ENCODE results near the gene NME7.

DNA sequence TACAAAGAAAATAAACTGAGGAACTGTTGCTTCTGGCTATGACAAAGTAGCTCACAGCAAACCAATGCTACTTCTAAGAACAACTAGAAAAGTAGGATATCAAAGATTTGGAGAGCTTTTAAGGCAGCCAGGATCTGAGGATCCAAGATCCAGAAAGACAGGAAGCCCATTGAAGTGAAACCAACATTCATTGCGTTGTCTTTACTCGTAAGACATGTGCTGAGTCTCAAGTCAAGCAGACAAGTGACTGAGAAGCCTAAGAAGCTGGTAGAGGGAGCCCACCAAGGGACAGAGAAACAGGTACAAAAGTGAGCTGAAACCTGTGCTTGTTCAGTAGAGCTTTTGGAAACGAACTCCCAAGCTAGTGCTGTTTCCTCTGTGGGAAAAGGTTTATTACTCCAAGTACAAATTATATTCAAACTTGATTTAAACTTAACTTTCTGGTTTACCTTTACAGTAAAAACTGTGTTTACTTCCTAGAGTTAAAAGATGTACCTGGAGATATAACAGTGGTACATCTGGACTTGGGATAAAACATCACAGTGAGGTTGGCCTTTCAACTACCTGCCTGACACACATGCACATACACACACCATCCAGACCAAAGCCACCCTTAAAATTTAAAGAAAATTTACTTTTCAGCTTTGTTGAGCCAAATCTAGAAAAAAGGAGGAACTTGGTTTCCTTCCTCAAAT is 41.2 kb downstream of the NME7 start:
- TF ChIP-seq, protein P1, sequence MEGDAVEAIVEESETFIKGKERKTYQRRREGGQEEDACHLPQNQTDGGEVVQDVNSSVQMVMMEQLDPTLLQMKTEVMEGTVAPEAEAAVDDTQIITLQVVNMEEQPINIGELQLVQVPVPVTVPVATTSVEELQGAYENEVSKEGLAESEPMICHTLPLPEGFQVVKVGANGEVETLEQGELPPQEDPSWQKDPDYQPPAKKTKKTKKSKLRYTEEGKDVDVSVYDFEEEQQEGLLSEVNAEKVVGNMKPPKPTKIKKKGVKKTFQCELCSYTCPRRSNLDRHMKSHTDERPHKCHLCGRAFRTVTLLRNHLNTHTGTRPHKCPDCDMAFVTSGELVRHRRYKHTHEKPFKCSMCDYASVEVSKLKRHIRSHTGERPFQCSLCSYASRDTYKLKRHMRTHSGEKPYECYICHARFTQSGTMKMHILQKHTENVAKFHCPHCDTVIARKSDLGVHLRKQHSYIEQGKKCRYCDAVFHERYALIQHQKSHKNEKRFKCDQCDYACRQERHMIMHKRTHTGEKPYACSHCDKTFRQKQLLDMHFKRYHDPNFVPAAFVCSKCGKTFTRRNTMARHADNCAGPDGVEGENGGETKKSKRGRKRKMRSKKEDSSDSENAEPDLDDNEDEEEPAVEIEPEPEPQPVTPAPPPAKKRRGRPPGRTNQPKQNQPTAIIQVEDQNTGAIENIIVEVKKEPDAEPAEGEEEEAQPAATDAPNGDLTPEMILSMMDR (tag by site-specific recombination; IDR thresholded peaks at IDR 0.05) = no peak
- TF ChIP-seq ZNF133 (tag by site-specific recombination; IDR thresholded peaks at IDR 0.05) = no peak
- TF ChIP-seq MYNN (tag by site-specific recombination; IDR thresholded peaks at IDR 0.05; ENCODE audit: borderline replicate concordance) = no peak
- TF ChIP-seq ZNF19 (tag by site-specific recombination; IDR thresholded peaks at IDR 0.05; ENCODE audit: low read depth) = no peak
- TF ChIP-seq KLF9 (tag by site-specific recombination; IDR thresholded peaks at IDR 0.05; ENCODE audit: low read depth) = no peak
- no peak for TF ChIP-seq REST (tag by site-specific recombination; IDR thresholded peaks at IDR 0.05)
- TF ChIP-seq, protein P2, sequence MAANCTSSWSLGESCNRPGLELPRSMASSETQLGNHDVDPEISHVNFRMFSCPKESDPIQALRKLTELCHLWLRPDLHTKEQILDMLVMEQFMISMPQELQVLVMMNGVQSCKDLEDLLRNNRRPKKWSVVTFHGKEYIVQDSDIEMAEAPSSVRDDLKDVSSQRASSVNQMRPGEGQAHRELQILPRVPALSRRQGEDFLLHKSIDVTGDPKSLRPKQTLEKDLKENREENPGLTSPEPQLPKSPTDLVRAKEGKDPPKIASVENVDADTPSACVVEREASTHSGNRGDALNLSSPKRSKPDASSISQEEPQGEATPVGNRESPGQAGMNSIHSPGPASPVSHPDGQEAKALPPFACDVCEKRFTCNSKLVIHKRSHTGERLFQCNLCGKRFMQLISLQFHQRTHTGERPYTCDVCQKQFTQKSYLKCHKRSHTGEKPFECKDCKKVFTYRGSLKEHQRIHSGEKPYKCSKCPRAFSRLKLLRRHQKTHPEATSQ (tag by site-specific recombination; IDR thresholded peaks at IDR 0.05) = no peak
- no peak for TF ChIP-seq SALL2 (tag by site-specific recombination; IDR thresholded peaks at IDR 0.05; ENCODE audit: borderline replicate concordance)
- no peak for TF ChIP-seq ZNF311 (tag by site-specific recombination; IDR thresholded peaks at IDR 0.05; ENCODE audit: borderline replicate concordance)
- no peak for TF ChIP-seq ZNF274 (IDR thresholded peaks at IDR 0.05; ENCODE audit: low read length)
- no peak for TF ChIP-seq ZNF274 (tag by site-specific recombination; IDR thresholded peaks at IDR 0.05; ENCODE audit: borderline replicate concordance)
- TF ChIP-seq, protein P3, sequence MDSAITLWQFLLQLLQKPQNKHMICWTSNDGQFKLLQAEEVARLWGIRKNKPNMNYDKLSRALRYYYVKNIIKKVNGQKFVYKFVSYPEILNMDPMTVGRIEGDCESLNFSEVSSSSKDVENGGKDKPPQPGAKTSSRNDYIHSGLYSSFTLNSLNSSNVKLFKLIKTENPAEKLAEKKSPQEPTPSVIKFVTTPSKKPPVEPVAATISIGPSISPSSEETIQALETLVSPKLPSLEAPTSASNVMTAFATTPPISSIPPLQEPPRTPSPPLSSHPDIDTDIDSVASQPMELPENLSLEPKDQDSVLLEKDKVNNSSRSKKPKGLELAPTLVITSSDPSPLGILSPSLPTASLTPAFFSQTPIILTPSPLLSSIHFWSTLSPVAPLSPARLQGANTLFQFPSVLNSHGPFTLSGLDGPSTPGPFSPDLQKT (IDR thresholded peaks at IDR 0.05; ENCODE audit: borderline replicate concordance, low read depth, low read length) = no peak

Measured in HEK293 (cell line).